Measurements from ENCODE around the gene ANKRD34A. TPM values are rescaled to one million over a fixed set of nuclear protein-coding genes. Genes with fewer than 3 reads are reported as not detected.

Gene ANKRD34A
- total and polyA plus RNA-seq, 2 of the 13 experiments (the other 11 are each of a cell fraction or from before 2014, with no cell fraction given): 0.05 to 0.07 TPM

DNA sequence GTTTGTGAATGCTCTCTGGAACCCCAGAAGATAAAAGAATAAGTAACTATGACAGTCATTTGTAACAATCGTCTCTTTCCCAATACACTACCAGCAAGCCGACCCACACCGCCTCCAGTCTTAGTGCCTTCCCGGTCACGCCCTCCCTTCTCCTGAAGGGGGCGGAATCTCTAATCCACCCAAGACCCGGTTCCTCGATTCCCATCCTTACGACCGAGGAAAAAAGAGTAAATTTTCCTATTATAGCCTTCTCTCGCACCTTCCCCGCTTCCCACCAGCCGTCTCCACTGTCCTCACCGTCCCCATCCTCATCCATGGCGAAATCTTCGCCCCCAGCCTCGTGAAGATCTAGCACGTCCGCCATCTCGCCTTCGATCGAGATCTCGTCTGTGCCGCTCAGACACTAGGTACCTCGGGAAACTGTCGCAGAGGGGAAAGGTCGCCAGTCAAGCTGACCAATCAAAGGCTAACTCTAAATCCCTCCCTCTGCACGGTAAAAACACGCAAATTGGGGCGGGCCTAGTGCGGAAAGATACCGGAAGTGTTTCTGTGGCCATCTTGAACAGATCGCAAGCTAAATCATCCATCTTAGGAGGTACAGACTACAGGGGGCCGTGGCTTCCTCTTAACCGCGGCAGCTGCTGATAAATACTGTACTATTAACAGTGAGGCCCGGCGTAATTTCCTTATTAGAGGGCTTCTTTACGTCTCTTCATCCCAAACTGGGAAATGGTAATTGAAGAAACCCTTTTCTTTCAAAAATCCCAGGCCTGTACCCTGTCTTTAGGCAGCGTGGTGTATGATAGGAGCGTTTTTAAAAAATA, 37.1 kb downstream of the ANKRD34A start, which contains the start of gene RBM8A:
TSS of gene RBM8A (minus strand) at position 422 of the 824 bp plus-strand sequence. CDS start at position 364, 58 bp downstream.
- peak; percentile 97 for DNase-seq (ENCODE audit: low spot score)
- peak; percentile 99 for ATAC-seq
- H3K79me2 ChIP-seq (ENCODE audit: insufficient read depth, low read length): peaks cover 15% of the 10 kb centered on the region
- H3K9ac ChIP-seq (ENCODE audit: insufficient read depth, low read depth, low read length): peak within 1 kb of the TSS; percentile 96
- no peaks in the 10 kb centered on the region for H3K9me3 ChIP-seq (ENCODE audit: low read length)
- H3K27ac ChIP-seq (ENCODE audit: extremely low read length, insufficient read depth, low read length): peak within 1 kb of the TSS; percentile 88
- intact Hi-C loops (cut with micrococcal nuclease; ENCODE audit: unreplicated experiment) (loop anchor here (2.0 to 5.0 kb wide), 2 partner anchors 35 to 38 kb away; partner anchors contain the start of genes ANKRD34A and POLR3GL), in situ Hi-C loops (cut with HindIII; ENCODE audit: extremely low pct_ligation_motif_present, low pct_unique_long_range_greater_than_20kb) (loop anchor here (5.0 kb wide), 2 partner anchors 35 to 40 kb away; partner anchors contain the start of genes ANKRD34A, ANKRD35 and POLR3GL)
- H3K4me1 ChIP-seq (ENCODE audit: insufficient read depth, low read length): peaks cover 17% of the 10 kb centered on the region
- H3K27me3 ChIP-seq (ENCODE audit: control insufficient read depth in 1 of 2, insufficient read depth in 2 of 2, low read length in 2 of 2): no peaks in the 10 kb centered on the region; a peak in 1 of 5 replicates
- no TSS peak for BruUV-seq (replicated peaks)
- peak within 1 kb of the TSS; percentile 82 for H3K4me2 ChIP-seq (ENCODE audit: low read depth, low read length)
- POLR2A ChIA-PET: interaction anchor here (0.7 to 5.6 kb wide), 28 partner anchors 9 to 124 kb away, joined by 3 to 84 read pairs (median 7); partner anchors contain the start of genes ANKRD34A, ANKRD35, ITGA10 and LIX1L
- FAIRE-seq: peak; percentile 97
- 1% methylated on average over 38 of the region's 41 CpGs for WGBS (ENCODE audit: low lambda C conversion rate)
- H2AFZ ChIP-seq (ENCODE audit: low read length): peak within 1 kb of the TSS; percentile 39
- CTCF ChIA-PET (ENCODE audit: low intra/inter-chr PET ratio, low total read pairs): interaction anchor here (1.6 kb wide), 1 partner anchor 35 kb away, joined by 9 read pairs; no protein-coding TSS in a partner anchor
- H3K4me3 ChIP-seq (replicated peaks in 1 of 3; ENCODE audit: insufficient read depth in 1 of 3, low read depth in 2 of 3, low read length in 3 of 3): peak within 1 kb of the TSS; percentile 77 to 95 (median 83)
- no peaks in the 10 kb centered on the region; a peak in 4 of 5 replicates for H3K36me3 ChIP-seq (replicated peaks in 1 of 2; ENCODE audit: control insufficient read depth in 1 of 2, insufficient read depth in 2 of 2, low read length in 2 of 2)
- no peaks in the 10 kb centered on the region for H4K20me1 ChIP-seq (ENCODE audit: insufficient read depth, low read length)
- TF ChIP-seq, protein P1, sequence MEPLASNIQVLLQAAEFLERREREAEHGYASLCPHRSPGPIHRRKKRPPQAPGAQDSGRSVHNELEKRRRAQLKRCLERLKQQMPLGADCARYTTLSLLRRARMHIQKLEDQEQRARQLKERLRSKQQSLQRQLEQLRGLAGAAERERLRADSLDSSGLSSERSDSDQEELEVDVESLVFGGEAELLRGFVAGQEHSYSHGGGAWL (CRISPR knock-in tag; IDR thresholded peaks at IDR 0.05): no peak; the same call in 1 of the 2 replicates
- no peak for TF ChIP-seq ZNF670 (CRISPR knock-in tag; IDR thresholded peaks at IDR 0.05; ENCODE audit: borderline replicate concordance)
- no peak for TF ChIP-seq FOXM1 (CRISPR knock-in tag; IDR thresholded peaks at IDR 0.05)
- TF ChIP-seq THAP11 (CRISPR knock-in tag; IDR thresholded peaks at IDR 0.05): peak; percentile 91
- TF ChIP-seq, protein P2, sequence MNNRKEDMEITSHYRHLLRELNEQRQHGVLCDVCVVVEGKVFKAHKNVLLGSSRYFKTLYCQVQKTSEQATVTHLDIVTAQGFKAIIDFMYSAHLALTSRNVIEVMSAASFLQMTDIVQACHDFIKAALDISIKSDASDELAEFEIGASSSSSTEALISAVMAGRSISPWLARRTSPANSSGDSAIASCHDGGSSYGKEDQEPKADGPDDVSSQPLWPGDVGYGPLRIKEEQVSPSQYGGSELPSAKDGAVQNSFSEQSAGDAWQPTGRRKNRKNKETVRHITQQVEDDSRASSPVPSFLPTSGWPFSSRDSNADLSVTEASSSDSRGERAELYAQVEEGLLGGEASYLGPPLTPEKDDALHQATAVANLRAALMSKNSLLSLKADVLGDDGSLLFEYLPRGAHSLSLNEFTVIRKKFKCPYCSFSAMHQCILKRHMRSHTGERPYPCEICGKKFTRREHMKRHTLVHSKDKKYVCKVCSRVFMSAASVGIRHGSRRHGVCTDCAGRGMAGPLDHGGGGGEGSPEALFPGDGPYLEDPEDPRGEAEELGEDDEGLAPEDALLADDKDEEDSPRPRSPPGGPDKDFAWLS (CRISPR knock-in tag; IDR thresholded peaks at IDR 0.05; ENCODE audit: borderline replicate concordance): no peak
- TF ChIP-seq ATAD3A (CRISPR knock-in tag; IDR thresholded peaks at IDR 0.05): no peak
- peak; percentile 90 for TF ChIP-seq YEATS2 (CRISPR knock-in tag; IDR thresholded peaks at IDR 0.05; ENCODE audit: borderline replicate concordance)
- TF ChIP-seq ZMAT3 (CRISPR knock-in tag; conservative IDR thresholded peaks at IDR 0.05): peak; percentile 91
- no peak for TF ChIP-seq ZNF354B (CRISPR knock-in tag; IDR thresholded peaks at IDR 0.05)
- TF ChIP-seq HIVEP1 (CRISPR knock-in tag; IDR thresholded peaks at IDR 0.05): no peak; the same call in 1 of the 2 replicates
- TF ChIP-seq ZNF570 (CRISPR knock-in tag; IDR thresholded peaks at IDR 0.05; ENCODE audit: borderline replicate concordance): 0 out of 2 replicates have a peak, but pooled peaks have one; percentile 39
- peak; percentile 71 for TF ChIP-seq SALL1 (CRISPR knock-in tag; IDR thresholded peaks at IDR 0.05)
- 0 out of 2 replicates have a peak, but pooled peaks have one; percentile 24 for TF ChIP-seq SP140L (CRISPR knock-in tag; IDR thresholded peaks at IDR 0.05; ENCODE audit: borderline replicate concordance)
- TF ChIP-seq FLYWCH1 (CRISPR knock-in tag; IDR thresholded peaks at IDR 0.05): no peak
- TF ChIP-seq ZNF224 (CRISPR knock-in tag; IDR thresholded peaks at IDR 0.05): no peak
- no peak for TF ChIP-seq ZNF138 (CRISPR knock-in tag; IDR thresholded peaks at IDR 0.05; ENCODE audit: low read depth)
- no peak for TF ChIP-seq ZNF234 (CRISPR knock-in tag; conservative IDR thresholded peaks at IDR 0.05)
- TF ChIP-seq, protein P3, sequence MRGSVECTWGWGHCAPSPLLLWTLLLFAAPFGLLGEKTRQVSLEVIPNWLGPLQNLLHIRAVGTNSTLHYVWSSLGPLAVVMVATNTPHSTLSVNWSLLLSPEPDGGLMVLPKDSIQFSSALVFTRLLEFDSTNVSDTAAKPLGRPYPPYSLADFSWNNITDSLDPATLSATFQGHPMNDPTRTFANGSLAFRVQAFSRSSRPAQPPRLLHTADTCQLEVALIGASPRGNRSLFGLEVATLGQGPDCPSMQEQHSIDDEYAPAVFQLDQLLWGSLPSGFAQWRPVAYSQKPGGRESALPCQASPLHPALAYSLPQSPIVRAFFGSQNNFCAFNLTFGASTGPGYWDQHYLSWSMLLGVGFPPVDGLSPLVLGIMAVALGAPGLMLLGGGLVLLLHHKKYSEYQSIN (CRISPR knock-in tag; IDR thresholded peaks at IDR 0.05; ENCODE audit: borderline replicate concordance): no peak
